KMS-11 (cell line): ENCODE measurements around the gene FOXP4.
A peak's percentile ranks its signal among the peaks of the same experiment; 100 is the strongest.

Experiments used
- H2AFZ ChIP-seq: fragments of 200-600 bp; sonication (generic); 2 replicates; pipeline ENCODE4 v1.6.1; 2016; ENCODE audit warnings: antibody characterized with exemption, mixed run types, low read depth
- H3K27ac ChIP-seq: fragments of 200-600 bp; sonication (generic); 2 replicates; pipeline ENCODE4 v1.6.1; 2016; ENCODE audit warnings: mild to moderate bottlenecking, mixed run types
- H3K27me3 ChIP-seq: fragments of 200-600 bp; sonication (generic); 2 replicates; pipeline ENCODE4 v1.6.1; 2017; ENCODE audit warnings: mild to moderate bottlenecking, low read depth, mixed run types, moderate library complexity; ENCODE audit not compliant: insufficient read depth
- H3K36me3 ChIP-seq: fragments of 200-600 bp; sonication (generic); 2 replicates; pipeline ENCODE4 v1.6.1; 2017; ENCODE audit warnings: mild to moderate bottlenecking, mixed run types; ENCODE audit not compliant: insufficient read depth
- H3K4me1 ChIP-seq: fragments of 200-600 bp; sonication (generic); 2 replicates; pipeline ENCODE4 v1.6.1; 2016; ENCODE audit warnings: mild to moderate bottlenecking, low read depth, mixed run types; ENCODE audit not compliant: poor library complexity, severe bottlenecking
- H3K4me2 ChIP-seq: fragments of 200-600 bp; sonication (generic); 2 replicates; pipeline ENCODE4 v1.7.0; 2016; ENCODE audit warnings: mild to moderate bottlenecking, mixed run types
- H3K4me3 ChIP-seq: fragments of 200-600 bp; sonication (generic); IDR thresholded peaks from 2 replicates; pipeline ENCODE4 v1.6.1; 2017; ENCODE audit warnings: low read depth, low read length, mixed read lengths; ENCODE audit not compliant: insufficient read depth
- H3K79me2 ChIP-seq: fragments of 200-600 bp; sonication (generic); 2 replicates; pipeline ENCODE4 v1.6.1; 2016; ENCODE audit warnings: low read depth, mixed run types; ENCODE audit not compliant: insufficient read depth
- H3K9ac ChIP-seq: fragments of 200-600 bp; sonication (generic); 2 replicates; pipeline ENCODE4 v1.6.1; 2016; ENCODE audit warnings: mild to moderate bottlenecking, mixed run types
- H4K20me1 ChIP-seq: fragments of 200-600 bp; sonication (generic); 2 replicates; pipeline ENCODE4 v1.6.1; 2016; ENCODE audit warnings: mild to moderate bottlenecking, mixed run types; ENCODE audit not compliant: insufficient read depth
- CTCF ChIP-seq: fragments of 200-600 bp; sonication (generic); conservative IDR thresholded peaks from 2 replicates; pipeline ENCODE4 v1.6.1; 2017; ENCODE audit warnings: low read depth, mild to moderate bottlenecking, antibody characterized with exemption, low read length, moderate library complexity, mixed read lengths

Gene FOXP4

GRCh38 chr6:41504466-41505121 lies 41.6 kb upstream of the FOXP4 start:
- peaks cover 12% of the 10 kb centered on the region; the same call in 1 of the 2 replicates for H3K27me3 ChIP-seq
- H2AFZ ChIP-seq: no peak overlapping the region; the same call in 1 of the 2 replicates
- H4K20me1 ChIP-seq: no peaks in the 10 kb centered on the region
- no peak overlapping the region for H3K27ac ChIP-seq
- TF ChIP-seq CTCF: no peak
- no peak overlapping the region for H3K4me3 ChIP-seq
- no peak overlapping the region for H3K9ac ChIP-seq
- H3K79me2 ChIP-seq: no peaks in the 10 kb centered on the region
- peaks cover 3% of the 10 kb centered on the region for H3K4me1 ChIP-seq
- peak overlapping the region; percentile 57; the same call in 1 of the 2 replicates for H3K4me2 ChIP-seq
- no peaks in the 10 kb centered on the region for H3K36me3 ChIP-seq

- Histone ChIP-seq H3K36me3 (no peaks in the 10 kb centered on the region), H3K27me3 (peaks cover 12% of the 10 kb centered on the region; the same call in 1 of the 2 replicates), H3K27ac (no peak overlapping the region), H3K79me2 (no peaks in the 10 kb centered on the region), H4K20me1 (no peaks in the 10 kb centered on the region), H3K4me2 (peak overlapping the region; percentile 57), H3K9ac (no peak overlapping the region), H3K4me1 (peaks cover 3% of the 10 kb centered on the region), H3K4me3 (no peak overlapping the region), H2AFZ (peak overlapping the region; percentile 49; the same call in 1 of the 2 replicates)
- no peak for TF ChIP-seq CTCF
Measured at GRCh38 chr6:41505122-41506049, 40.8 kb upstream of the FOXP4 start.

- Histone ChIP-seq H3K9ac (no peak overlapping the region), H3K27me3 (peaks cover 12% of the 10 kb centered on the region; the same call in 1 of the 2 replicates)
Measured at GRCh38 chr6:41508479-41508878, 37.7 kb upstream of the FOXP4 start.

GRCh38 chr6:41509580-41509979 lies 36.6 kb upstream of the FOXP4 start:
- Histone ChIP-seq H3K4me3 (no peak overlapping the region), H3K4me2 (no peak overlapping the region), H3K4me1 (peaks cover 3% of the 10 kb centered on the region), H3K79me2 (no peaks in the 10 kb centered on the region), H3K27ac (no peak overlapping the region), H3K36me3 (no peaks in the 10 kb centered on the region), H4K20me1 (no peaks in the 10 kb centered on the region), H3K27me3 (peaks cover 11% of the 10 kb centered on the region; the same call in 1 of the 2 replicates), H2AFZ (no peak overlapping the region), H3K9ac (no peak overlapping the region)
- no peak for TF ChIP-seq CTCF

More at GRCh38 chr6:41508479-41508878, 37.7 kb upstream of the FOXP4 start:
- H3K27ac ChIP-seq: no peak overlapping the region
- H2AFZ ChIP-seq: no peak overlapping the region
- H3K36me3 ChIP-seq: no peaks in the 10 kb centered on the region
- H4K20me1 ChIP-seq: no peaks in the 10 kb centered on the region
- TF ChIP-seq CTCF: no peak
- no peak overlapping the region for H3K4me2 ChIP-seq
- H3K4me1 ChIP-seq: peaks cover 3% of the 10 kb centered on the region
- H3K4me3 ChIP-seq: no peak overlapping the region
- H3K79me2 ChIP-seq: no peaks in the 10 kb centered on the region
